Upper lobe of right lung (tissue), 1 donor: ENCODE data around the gene CLCN7. TPM values are rescaled to one million over a fixed set of nuclear protein-coding genes. Genes with fewer than 3 reads are reported as not detected.
"Not testable (repeated sequence)": the region's sequence is repeated elsewhere in the genome, so short reads cannot be mapped to it uniquely, and the experiment has no call there.

Experiments used
- ATAC-seq: fragments of 200-7000 bp; cut with Tn5 transposase; one replicate; pipeline ENCODE4 v1.9.1; 2020; ENCODE audit warnings: mild to moderate bottlenecking, moderate library complexity
- DNase-seq: peaks from one replicate; pipeline ENCODE4 v3.0.0-alpha.2; 2020
- H3K27ac ChIP-seq: fragments of 200-600 bp; one replicate; pipeline ENCODE4 v1.8.0; 2022
- H3K27me3 ChIP-seq: fragments of 200-600 bp; one replicate; pipeline ENCODE4 v1.8.0; 2022; ENCODE audit warnings: mild to moderate bottlenecking
- H3K36me3 ChIP-seq: fragments of 200-600 bp; one replicate; pipeline ENCODE4 v1.8.0; 2022
- H3K4me1 ChIP-seq: fragments of 200-600 bp; one replicate; pipeline ENCODE4 v1.8.0; 2022
- H3K4me3 ChIP-seq: fragments of 200-600 bp; one replicate; pipeline ENCODE4 v1.8.0; 2022; ENCODE audit warnings: mild to moderate bottlenecking
- H3K9me3 ChIP-seq: fragments of 200-600 bp; one replicate; pipeline ENCODE4 v1.8.0; 2022
- CTCF ChIP-seq: fragments of 200-600 bp; IDR thresholded peaks from one replicate; pipeline ENCODE4 v1.8.0; 2022; ENCODE audit warnings: antibody characterized with exemption
- intact Hi-C: fragments of 100-400 bp; cut with DNase I; formaldehyde crosslinking; loops from one replicate; pipeline ENCODE4 v1.11.0; 2022
- total RNA-seq: library from RNA; stranded (reverse); fragmentation: NEBNext Ultra II Directional; extraction: Animal tissue kit (Norgen Biotek cat#: 25700); gene quantifications from one replicate; pipeline ENCODE4 v1.2.1, GENCODE V29; 2021
- donor health status: DM: no; HTN: yes; CAD: no; lungs with severe emphysema.

CLCN7 gene
- total RNA-seq, 1 donor from 2014 or later = 138 TPM

DNA sequence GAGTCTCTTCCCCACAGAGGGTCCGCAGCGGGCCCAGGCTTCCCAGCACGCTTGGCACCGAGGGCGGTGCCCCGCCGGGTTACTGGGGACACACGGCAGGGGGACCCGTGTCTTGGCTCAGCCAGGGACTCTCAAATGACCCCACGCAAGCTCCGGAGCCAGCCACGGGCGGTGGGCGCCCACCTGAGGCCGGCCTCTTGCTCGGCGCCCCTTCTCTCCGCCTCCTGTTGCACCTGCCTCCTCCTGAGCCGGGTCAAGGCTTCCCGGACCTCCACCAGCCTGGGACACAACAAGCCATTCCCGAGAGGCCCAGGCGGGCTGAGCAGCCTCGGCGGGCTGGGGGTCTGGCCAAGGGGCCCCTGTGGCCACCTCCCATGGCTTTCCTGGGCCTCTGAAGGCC, 32.1 kb downstream of the CLCN7 start:
- Histone ChIP-seq H3K9me3 (no peaks in the 10 kb centered on the region), H3K4me3 (no peak overlapping the region), H3K36me3 (peaks cover 6% of the 10 kb centered on the region), H3K27ac (no peak overlapping the region), H3K27me3 (no peaks in the 10 kb centered on the region), H3K4me1 (no peaks in the 10 kb centered on the region)
- TF ChIP-seq CTCF = no peak
- DNase-seq (no peak), ATAC-seq (no peak)
- intact Hi-C loops = no loop called here

DNA sequence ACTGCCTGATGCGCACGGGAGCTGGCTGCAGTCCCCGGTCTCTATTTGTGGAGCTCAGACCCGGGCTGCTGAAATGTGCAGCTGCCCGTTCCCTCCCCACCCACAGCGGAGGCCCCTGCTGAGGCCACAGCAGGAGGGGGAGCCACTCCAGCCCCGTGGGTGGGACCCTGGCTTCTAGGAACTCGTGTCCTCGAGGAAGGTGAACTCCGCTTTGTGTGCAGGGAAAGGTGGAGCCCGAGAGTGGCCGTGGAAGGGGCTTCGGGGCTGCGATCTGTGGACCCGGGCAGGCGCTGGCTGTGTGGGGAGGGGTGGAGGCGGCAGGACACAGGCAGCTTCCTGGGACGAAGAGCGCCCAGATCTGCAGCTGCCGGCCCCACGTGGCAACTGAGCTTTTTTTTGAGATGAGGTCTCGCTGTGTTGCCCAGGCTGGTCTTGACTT, 33.4 kb downstream of the CLCN7 start:
- peaks cover 6% of the 10 kb centered on the region for H3K36me3 ChIP-seq

GRCh38 chr16:1439699-1440074, 35.1 kb downstream of the CLCN7 start:
- H3K36me3 ChIP-seq, intact Hi-C loops, H3K9me3 ChIP-seq, ATAC-seq, H3K27me3 ChIP-seq, H3K27ac ChIP-seq, H3K4me3 ChIP-seq, DNase-seq, H3K4me1 ChIP-seq: not testable (repeated sequence)

More for the DNA sequence above, 33.4 kb downstream of the CLCN7 start:
- TF ChIP-seq CTCF = no peak
- no peak for DNase-seq
- H3K27me3 ChIP-seq = no peaks in the 10 kb centered on the region
- H3K9me3 ChIP-seq = no peaks in the 10 kb centered on the region
- no peak for ATAC-seq
- no peak overlapping the region for H3K4me3 ChIP-seq
- no peak overlapping the region for H3K27ac ChIP-seq
- intact Hi-C loops = no loop called here
- no peaks in the 10 kb centered on the region for H3K4me1 ChIP-seq

GRCh38 chr16:1439058-1439698, 35.6 kb downstream of the CLCN7 start:
- DNase-seq = no peak
- no peaks in the 10 kb centered on the region for H3K9me3 ChIP-seq
- intact Hi-C loops = no loop called here
- H3K4me3 ChIP-seq = no peak overlapping the region
- no peaks in the 10 kb centered on the region for H3K27me3 ChIP-seq
- H3K27ac ChIP-seq = no peak overlapping the region
- no peaks in the 10 kb centered on the region for H3K4me1 ChIP-seq
- no peak for TF ChIP-seq CTCF
- no peaks in the 10 kb centered on the region for H3K36me3 ChIP-seq
- ATAC-seq = no peak

DNA sequence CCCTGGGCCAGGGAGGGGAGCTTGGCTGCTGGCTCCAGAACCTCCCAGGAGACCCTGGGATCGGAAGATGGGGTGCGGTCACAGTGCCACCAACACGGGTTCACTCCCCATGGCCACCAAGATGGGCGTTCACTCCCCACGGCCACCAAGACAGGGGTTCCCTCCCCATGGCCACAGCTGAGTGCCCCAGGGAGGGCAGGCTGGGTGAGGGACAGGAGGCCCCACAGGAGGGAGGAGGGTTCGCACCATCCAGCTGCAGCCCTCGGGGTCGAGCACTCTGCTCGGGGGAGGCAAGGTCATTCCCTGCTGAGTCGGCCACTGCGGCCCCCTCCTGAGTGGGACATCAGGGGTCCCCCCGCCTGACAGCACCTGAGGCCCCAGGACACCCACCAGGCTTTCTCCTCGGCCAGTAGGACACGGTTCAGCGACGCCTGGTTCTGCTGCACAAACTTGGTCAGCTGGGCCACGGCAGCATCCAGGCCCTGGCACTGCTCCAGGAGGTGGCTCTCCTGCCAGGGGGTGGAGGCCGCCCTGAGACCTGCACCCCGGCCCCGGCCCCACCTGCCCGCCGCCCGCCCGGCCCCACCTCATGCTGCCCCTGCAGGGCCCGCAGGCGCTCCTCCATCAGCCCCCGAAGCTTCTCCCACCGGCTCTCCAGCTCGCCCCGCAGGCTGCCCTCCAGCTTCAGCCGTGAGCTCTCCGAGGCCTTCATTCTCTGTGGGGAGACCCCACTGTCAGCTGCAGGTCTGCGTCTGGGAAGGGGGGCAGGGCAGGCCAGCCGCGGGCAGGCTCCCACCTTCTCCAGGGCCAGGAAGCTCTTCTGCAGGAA, 36.4 kb downstream of the CLCN7 start:
- H3K36me3 ChIP-seq = no peaks in the 10 kb centered on the region
- intact Hi-C loops = no loop called here
- no peaks in the 10 kb centered on the region for H3K27me3 ChIP-seq
- no peak for TF ChIP-seq CTCF
- H3K27ac ChIP-seq = no peak overlapping the region
- no peak for ATAC-seq
- H3K9me3 ChIP-seq = no peaks in the 10 kb centered on the region
- H3K4me3 ChIP-seq = no peak overlapping the region
- DNase-seq = no peak
- no peaks in the 10 kb centered on the region for H3K4me1 ChIP-seq

- Histone ChIP-seq H3K36me3 (no peaks in the 10 kb centered on the region), H3K27ac (no peak overlapping the region), H3K4me1 (no peaks in the 10 kb centered on the region), H3K4me3 (no peak overlapping the region), H3K27me3 (no peaks in the 10 kb centered on the region), H3K9me3 (no peaks in the 10 kb centered on the region)
- intact Hi-C loops = no loop called here
- DNase-seq (no peak), ATAC-seq (no peak)
- no peak for TF ChIP-seq CTCF
Measured at GRCh38 chr16:1437606-1438005, 37.2 kb downstream of the CLCN7 start.
